ENCODE data around the gene CHST9.

The CHST9 gene

GRCh38 chr18:26926066-26926675 lies 258.9 kb downstream of the CHST9 start:
- CTCF ChIA-PET: no interaction called here
- TF ChIP-seq, protein P1, sequence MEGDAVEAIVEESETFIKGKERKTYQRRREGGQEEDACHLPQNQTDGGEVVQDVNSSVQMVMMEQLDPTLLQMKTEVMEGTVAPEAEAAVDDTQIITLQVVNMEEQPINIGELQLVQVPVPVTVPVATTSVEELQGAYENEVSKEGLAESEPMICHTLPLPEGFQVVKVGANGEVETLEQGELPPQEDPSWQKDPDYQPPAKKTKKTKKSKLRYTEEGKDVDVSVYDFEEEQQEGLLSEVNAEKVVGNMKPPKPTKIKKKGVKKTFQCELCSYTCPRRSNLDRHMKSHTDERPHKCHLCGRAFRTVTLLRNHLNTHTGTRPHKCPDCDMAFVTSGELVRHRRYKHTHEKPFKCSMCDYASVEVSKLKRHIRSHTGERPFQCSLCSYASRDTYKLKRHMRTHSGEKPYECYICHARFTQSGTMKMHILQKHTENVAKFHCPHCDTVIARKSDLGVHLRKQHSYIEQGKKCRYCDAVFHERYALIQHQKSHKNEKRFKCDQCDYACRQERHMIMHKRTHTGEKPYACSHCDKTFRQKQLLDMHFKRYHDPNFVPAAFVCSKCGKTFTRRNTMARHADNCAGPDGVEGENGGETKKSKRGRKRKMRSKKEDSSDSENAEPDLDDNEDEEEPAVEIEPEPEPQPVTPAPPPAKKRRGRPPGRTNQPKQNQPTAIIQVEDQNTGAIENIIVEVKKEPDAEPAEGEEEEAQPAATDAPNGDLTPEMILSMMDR (conservative IDR thresholded peaks at IDR 0.05; ENCODE audit: low read depth): no peak
- POLR2A ChIA-PET (ENCODE audit: low non-redundant PET): no interaction called here
- no peak for DNase-seq (ENCODE audit: low spot score)
- no peak overlapping the region for H3K27ac ChIP-seq

- DNase-seq (ENCODE audit: low spot score): no peak
- ChIA-PET CTCF (no interaction called here), POLR2A (ENCODE audit: low non-redundant PET) (no interaction called here)
- H3K27ac ChIP-seq: no peak overlapping the region
- TF ChIP-seq, protein P1 (conservative IDR thresholded peaks at IDR 0.05; ENCODE audit: low read depth): no peak
Observed at GRCh38 chr18:26925313-26925712, 259.8 kb downstream of the CHST9 start.

DNA sequence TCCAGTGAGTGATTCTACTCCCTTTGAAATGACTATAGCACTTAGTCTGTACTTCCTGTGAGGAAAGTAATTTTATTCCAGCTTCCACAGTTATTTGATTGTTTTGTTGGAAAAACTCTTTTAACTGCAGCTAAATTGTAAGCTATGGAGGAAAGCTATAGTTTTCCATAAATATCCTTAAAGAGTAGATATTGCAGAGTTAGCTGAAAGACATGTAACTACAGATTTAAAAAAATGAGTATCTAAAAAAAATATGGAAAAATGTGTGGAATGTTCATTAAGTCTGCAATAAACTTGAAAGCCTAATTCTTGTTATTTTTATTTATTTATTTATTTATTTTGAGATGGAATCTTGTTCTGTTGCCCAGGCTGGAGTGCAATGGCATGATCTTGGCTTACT lies 262.8 kb downstream of the CHST9 start:
- no peak for DNase-seq (ENCODE audit: low spot score)
- POLR2A ChIA-PET (ENCODE audit: low non-redundant PET): no interaction called here
- CTCF ChIA-PET: no interaction called here
- no peak overlapping the region for H3K27ac ChIP-seq
- TF ChIP-seq, protein P1 (conservative IDR thresholded peaks at IDR 0.05; ENCODE audit: low read depth): no peak

DNA sequence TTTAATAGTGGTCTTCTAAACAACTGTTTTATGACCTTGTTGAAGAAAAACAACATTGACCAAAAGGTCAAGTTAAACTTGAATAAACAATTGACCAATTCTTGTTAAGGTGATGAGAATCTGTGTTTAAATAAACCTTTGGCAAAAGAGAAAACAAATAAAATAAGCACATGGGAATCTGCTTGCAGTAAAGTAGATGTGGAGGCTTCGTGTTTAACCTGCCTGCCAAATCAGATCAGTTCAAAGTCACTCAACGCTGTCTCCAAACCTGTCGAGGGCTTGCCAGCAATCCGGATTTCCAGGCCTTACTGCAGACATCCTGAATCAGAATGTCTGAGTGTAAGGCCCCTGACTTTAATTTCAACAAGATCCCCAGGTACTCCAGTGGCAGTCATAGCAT lies 264.5 kb downstream of the CHST9 start:
- ChIA-PET POLR2A (ENCODE audit: low non-redundant PET) (no interaction called here), CTCF (no interaction called here)
- no peak overlapping the region for H3K27ac ChIP-seq
- DNase-seq (ENCODE audit: low spot score): no peak
- TF ChIP-seq, protein P1 (conservative IDR thresholded peaks at IDR 0.05; ENCODE audit: low read depth): no peak

GRCh38 chr18:26919627-26920026 lies 265.5 kb downstream of the CHST9 start:
- no peak overlapping the region for H3K27ac ChIP-seq
- DNase-seq (ENCODE audit: low spot score): no peak
- TF ChIP-seq, protein P1 (conservative IDR thresholded peaks at IDR 0.05; ENCODE audit: low read depth): no peak
- CTCF ChIA-PET: no interaction called here
- POLR2A ChIA-PET (ENCODE audit: low non-redundant PET): no interaction called here

DNA sequence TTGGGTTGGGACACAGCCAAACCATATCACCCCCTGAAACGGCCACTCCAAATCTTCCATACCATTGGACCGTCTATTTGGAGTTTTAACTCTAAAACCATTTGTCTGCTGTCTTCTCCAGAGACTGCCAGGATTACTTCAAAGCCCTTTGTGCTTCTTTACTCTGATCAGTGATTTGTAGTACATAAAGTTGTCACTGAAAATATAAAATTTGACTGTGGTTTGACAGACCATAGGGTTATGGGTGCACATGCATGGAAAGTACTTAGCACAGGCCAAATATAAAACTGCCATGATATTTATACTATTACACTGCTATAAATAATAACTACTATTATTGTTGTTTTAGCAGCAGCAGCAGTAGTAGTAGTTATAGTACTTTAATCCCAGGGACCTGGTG lies 265.9 kb downstream of the CHST9 start:
- CTCF ChIA-PET: no interaction called here
- no peak for DNase-seq (ENCODE audit: low spot score)
- TF ChIP-seq, protein P1 (conservative IDR thresholded peaks at IDR 0.05; ENCODE audit: low read depth): no peak
- H3K27ac ChIP-seq: no peak overlapping the region
- POLR2A ChIA-PET (ENCODE audit: low non-redundant PET): no interaction called here

All from RWPE1 (cell line).